GM12801 (cell line): ENCODE measurements around the gene TM7SF2.

Experiments used
- TF ChIP-seq, protein P1 (sequence below): IDR thresholded peaks from one replicate; pipeline ENCODE4 v1.5.1; 2011; ENCODE audit warnings: control low read depth; ENCODE audit not compliant: insufficient read length; ENCODE audit errors: extremely low read depth

The TM7SF2 gene

GRCh38 chr11:65134952-65135632, 23.4 kb downstream of the TM7SF2 start:
- TF ChIP-seq, protein P1, sequence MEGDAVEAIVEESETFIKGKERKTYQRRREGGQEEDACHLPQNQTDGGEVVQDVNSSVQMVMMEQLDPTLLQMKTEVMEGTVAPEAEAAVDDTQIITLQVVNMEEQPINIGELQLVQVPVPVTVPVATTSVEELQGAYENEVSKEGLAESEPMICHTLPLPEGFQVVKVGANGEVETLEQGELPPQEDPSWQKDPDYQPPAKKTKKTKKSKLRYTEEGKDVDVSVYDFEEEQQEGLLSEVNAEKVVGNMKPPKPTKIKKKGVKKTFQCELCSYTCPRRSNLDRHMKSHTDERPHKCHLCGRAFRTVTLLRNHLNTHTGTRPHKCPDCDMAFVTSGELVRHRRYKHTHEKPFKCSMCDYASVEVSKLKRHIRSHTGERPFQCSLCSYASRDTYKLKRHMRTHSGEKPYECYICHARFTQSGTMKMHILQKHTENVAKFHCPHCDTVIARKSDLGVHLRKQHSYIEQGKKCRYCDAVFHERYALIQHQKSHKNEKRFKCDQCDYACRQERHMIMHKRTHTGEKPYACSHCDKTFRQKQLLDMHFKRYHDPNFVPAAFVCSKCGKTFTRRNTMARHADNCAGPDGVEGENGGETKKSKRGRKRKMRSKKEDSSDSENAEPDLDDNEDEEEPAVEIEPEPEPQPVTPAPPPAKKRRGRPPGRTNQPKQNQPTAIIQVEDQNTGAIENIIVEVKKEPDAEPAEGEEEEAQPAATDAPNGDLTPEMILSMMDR = no peak

GRCh38 chr11:65135633-65136145, 24.0 kb downstream of the TM7SF2 start:
- TF ChIP-seq, protein P1 = no peak

DNA sequence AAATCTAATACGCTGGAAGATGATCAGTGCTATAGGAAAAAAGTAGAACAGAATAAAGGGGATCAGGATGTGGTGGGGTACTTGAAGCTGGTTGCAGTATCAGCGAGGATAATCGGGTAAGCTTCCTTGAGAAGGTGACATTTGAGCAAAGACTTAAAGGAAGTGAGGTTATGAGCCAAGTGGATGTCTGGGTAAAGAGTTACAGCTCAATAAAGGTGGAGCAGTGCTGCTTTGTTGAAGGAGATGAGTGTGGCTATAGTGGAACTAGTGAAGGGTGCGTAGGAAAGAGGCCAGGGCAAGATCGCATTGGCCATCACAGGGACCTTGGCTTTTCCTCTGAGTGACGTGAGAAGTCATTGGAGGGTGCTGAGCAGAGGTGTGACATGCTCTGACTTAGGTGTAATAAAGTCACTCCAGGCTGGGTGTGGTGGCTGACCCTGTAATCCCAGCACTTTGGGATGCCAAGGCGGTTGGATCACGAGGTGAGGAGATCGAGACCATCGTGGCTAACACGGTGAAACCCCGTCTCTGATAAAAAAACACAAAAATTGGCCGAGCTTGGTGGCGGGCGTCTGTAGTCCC, 24.9 kb downstream of the TM7SF2 start:
- TF ChIP-seq, protein P1 = no peak

GRCh38 chr11:65141896-65142494, 30.3 kb downstream of the TM7SF2 start:
- TF ChIP-seq, protein P1 = no peak

- TF ChIP-seq, protein P1 = no peak
These were observed 35.8 kb downstream of the TM7SF2 start for GRCh38 chr11:65147352-65148075.

DNA sequence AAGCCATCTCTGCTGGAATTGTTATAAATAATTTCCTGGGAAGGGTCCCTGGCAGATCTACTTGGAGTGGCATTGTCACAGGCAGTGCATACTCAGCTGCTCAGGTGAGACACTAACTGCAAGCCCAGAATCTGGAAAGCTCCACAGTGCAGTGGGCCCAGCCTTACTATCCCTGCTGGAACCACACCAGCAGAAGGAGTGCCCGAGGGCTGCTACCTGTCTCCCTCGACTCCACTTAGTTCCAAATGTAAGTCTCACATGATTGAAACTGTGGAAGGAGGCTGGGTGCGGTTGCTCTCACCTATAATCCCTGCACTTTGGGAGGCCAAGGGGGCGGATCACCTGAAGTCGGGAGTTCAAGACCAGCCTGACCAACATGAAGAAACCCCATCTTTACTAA, 37.0 kb downstream of the TM7SF2 start:
- TF ChIP-seq, protein P1 = no peak

- TF ChIP-seq, protein P1 = no peak
These were observed 39.0 kb downstream of the TM7SF2 start for GRCh38 chr11:65150509-65151299.
